Ishikawa (cell line): ENCODE measurements around the gene PCDH9.

Experiments
- CEBPB ChIP-seq: IDR thresholded peaks from 2 replicates; pipeline ENCODE4 v1.6.1; 2012
- CREB1 ChIP-seq: IDR thresholded peaks from 2 replicates; pipeline ENCODE4 v1.6.1; 2012; ENCODE audit warnings: low read depth
- EGR1 ChIP-seq: IDR thresholded peaks from 2 replicates; pipeline ENCODE4 v1.6.1; 2012
- EP300 ChIP-seq: IDR thresholded peaks from 2 replicates; pipeline ENCODE4 v1.6.1; 2012; ENCODE audit warnings: borderline replicate concordance
- FOXM1 ChIP-seq: IDR thresholded peaks from 2 replicates; pipeline ENCODE4 v1.6.1; 2012; ENCODE audit warnings: low read depth, borderline replicate concordance
- MAX ChIP-seq: IDR thresholded peaks from 2 replicates; pipeline ENCODE4 v1.6.1; 2012
- NFIC ChIP-seq: IDR thresholded peaks from 2 replicates; pipeline ENCODE4 v1.6.1; 2012
- RAD21 ChIP-seq: IDR thresholded peaks from 2 replicates; pipeline ENCODE4 v1.6.1; 2012; ENCODE audit warnings: low read depth
- REST ChIP-seq: IDR thresholded peaks from 2 replicates; pipeline ENCODE4 v1.6.1; 2012; ENCODE audit warnings: low read depth, mild to moderate bottlenecking
- TAF1 ChIP-seq: IDR thresholded peaks from 2 replicates; pipeline ENCODE4 v1.6.1; 2012; ENCODE audit warnings: low read depth, mild to moderate bottlenecking
- TCF12 ChIP-seq: IDR thresholded peaks from 2 replicates; pipeline ENCODE4 v1.6.1; 2012; ENCODE audit warnings: low read depth
- TEAD4 ChIP-seq: IDR thresholded peaks from 2 replicates; pipeline ENCODE4 v1.6.1; 2012
- USF1 ChIP-seq: IDR thresholded peaks from 2 replicates; pipeline ENCODE4 v1.6.1; 2012
- YY1 ChIP-seq: IDR thresholded peaks from 2 replicates; pipeline ENCODE4 v1.6.1; 2012; ENCODE audit warnings: low read depth
- ZBTB7A ChIP-seq: IDR thresholded peaks from 2 replicates; pipeline ENCODE4 v1.6.1; 2012; ENCODE audit warnings: low read depth

Gene PCDH9

GRCh38 chr13:66974889-66975288, 255.2 kb downstream of the PCDH9 start:
- TF ChIP-seq FOXM1 (no peak), TAF1 (no peak), ZBTB7A (no peak), YY1 (no peak), CEBPB (no peak)

GRCh38 chr13:66974174-66974573, 256.0 kb downstream of the PCDH9 start:
- TF ChIP-seq EP300 (no peak), REST (no peak), RAD21 (no peak), TAF1 (no peak), MAX (no peak), ZBTB7A (no peak), CREB1 (no peak), EGR1 (no peak), USF1 (no peak), NFIC (no peak), CEBPB (no peak), YY1 (no peak), FOXM1 (no peak), TCF12 (no peak), TEAD4 (no peak)

- TF ChIP-seq NFIC (no peak), ZBTB7A (no peak), EGR1 (no peak)
Observed at GRCh38 chr13:66972659-66973058, 257.5 kb downstream of the PCDH9 start.

GRCh38 chr13:66971004-66971403, 259.1 kb downstream of the PCDH9 start:
- TF ChIP-seq TEAD4 (no peak), YY1 (no peak), RAD21 (no peak), MAX (no peak), EGR1 (no peak), NFIC (no peak), CREB1 (no peak), EP300 (no peak), CEBPB (no peak), TCF12 (no peak), REST (no peak), FOXM1 (no peak), TAF1 (no peak), ZBTB7A (no peak), USF1 (no peak)

GRCh38 chr13:66969291-66969690, 260.8 kb downstream of the PCDH9 start:
- TF ChIP-seq TCF12 = no peak
- TF ChIP-seq EGR1 = no peak

- TF ChIP-seq TAF1 (no peak), ZBTB7A (no peak), FOXM1 (no peak), EP300 (no peak), CREB1 (no peak), MAX (no peak), EGR1 (no peak), NFIC (no peak), TCF12 (no peak), REST (no peak), USF1 (no peak), TEAD4 (no peak), CEBPB (no peak), RAD21 (no peak), YY1 (no peak)
Observed at GRCh38 chr13:66967811-66968597, 262.1 kb downstream of the PCDH9 start.
